PC-3 (cell line): Measurements from ENCODE around the gene CACNA1C.

Experiments used
- CTCF ChIP-seq: fragments of 300-600 bp; sonication (generic); conservative IDR thresholded peaks from 2 replicates; pipeline ENCODE4 v1.5.1; 2017; ENCODE audit warnings: antibody characterized with exemption, low read depth, mild to moderate bottlenecking, low read length
- EZH2 ChIP-seq: fragments of 300-600 bp; sonication (generic); IDR thresholded peaks from one replicate; pipeline ENCODE4 v1.6.1; 2017; ENCODE audit warnings: antibody characterized with exemption, mild to moderate bottlenecking, low read length; ENCODE audit not compliant: unreplicated experiment
- EZH2phosphoT487 ChIP-seq: fragments of 300-600 bp; sonication (generic); IDR thresholded peaks from 2 replicates; pipeline ENCODE4 v1.6.1; 2018; ENCODE audit warnings: mild to moderate bottlenecking, antibody characterized with exemption, low read length, borderline replicate concordance

- TF ChIP-seq CTCF = no peak
- TF ChIP-seq EZH2phosphoT487 = no peak
- TF ChIP-seq EZH2 = no peak
These were observed 27.8 kb downstream of the CACNA1C start for GRCh38 chr12:2080604-2081003.
